ENCODE measurements around the gene POM121.
"Not testable (repeated sequence)": the region's sequence is repeated elsewhere in the genome, so short reads cannot be mapped to it uniquely, and the experiment has no call there.

POM121 gene

DNA sequence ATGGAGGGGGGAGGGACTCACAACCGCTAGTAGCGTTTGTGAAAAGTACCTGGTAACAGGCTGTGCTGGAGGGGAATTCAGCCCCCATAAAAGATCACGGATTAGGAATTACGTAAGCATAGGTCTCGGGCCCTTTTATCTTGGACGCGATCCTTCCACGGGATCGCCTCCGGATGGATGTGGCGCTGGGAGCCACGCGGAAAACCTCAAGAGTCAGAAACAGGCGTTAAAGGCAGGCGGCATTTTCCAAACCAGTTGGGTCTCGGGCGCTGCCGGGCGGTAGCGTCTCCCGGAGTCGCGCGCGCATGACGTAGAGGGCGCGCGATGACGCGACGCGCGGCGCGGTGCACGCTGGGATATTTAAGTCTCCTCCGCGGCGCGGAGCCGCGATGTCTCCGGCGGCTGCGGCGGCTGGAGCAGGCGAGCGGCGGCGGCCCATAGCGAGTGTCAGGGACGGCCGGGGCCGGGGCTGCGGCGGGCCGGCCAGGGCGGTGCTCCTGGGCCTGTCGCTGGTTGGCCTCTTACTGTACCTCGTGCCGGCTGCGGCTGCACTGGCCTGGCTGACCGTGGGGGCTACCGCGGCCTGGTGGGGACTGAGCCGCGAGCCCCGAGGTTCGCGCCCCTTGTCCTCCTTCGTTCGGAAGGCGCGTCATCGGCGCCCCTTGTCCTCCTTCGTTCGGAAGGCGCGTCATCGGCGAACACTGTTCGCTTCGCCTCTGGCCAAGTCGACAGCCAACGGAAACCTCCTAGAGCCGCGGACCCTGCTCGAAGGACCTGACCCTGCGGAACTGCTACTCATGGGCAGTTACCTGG, at the start of gene POM121:
Gene POM121, plus strand, starts transcription at position 363 of the 813 bp plus-strand sequence. Its CDS starts 27 bp downstream, at position 390.
- DNase-seq, result peak; percentile 88

DNA sequence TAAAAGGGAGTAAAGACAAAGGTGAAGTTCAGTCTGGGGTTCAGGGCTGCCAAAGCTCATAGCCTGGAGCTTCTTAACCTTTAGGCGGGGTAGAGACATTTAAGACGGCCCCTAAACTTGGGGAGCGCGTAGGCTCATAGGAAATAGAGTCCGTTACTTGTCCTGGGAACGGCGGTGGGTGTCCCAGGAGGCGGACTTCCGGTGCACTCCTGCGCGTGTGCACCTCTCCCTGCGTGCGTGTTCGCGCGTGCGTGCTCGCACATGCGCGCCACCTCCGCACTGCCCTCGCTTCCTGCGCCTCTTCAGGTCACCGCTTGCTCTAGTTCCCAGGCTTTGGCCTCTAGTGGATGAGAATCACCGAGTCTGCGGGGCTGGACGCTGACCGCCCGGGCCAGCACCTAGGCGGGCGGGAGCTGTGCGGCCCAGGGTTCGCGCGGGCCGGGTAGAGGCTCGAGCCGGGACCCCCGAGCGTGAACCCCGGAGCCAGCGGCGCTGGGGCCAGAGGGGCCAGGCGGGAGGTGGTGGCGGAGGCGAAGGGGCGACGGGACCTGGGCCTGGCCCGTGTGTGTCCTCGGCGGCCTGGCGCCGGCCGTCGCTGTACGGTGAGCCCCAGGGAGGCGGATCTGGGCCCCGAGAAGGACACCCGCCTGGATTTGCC, 45.7 kb upstream of the POM121 start:
- peak; percentile 82 for DNase-seq

DNA sequence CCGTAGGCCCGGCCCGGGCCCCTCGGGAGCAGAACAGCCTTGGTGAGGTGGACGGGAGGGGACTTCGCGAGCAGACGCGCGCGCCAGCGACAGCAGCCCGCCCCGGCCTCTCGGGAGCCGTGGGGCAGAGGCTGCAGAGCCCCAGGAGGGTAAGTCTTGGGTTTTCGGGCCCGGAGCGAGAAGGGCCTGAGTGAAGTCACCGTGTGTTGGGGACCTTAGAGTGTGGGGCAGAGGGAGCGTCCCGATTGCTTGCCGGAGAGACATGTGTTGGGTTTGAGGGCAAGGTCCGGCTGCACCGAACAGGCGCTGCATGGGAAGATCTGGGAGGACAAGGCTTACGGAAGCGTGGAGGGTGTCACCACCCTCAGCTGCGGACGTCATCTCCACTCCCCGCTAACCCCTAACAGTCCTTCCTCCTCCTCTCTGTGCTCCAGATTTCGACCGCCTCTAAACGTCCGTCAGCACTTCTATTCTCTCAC, 45.1 kb upstream of the POM121 start:
- peak; percentile 55 for DNase-seq

DNA sequence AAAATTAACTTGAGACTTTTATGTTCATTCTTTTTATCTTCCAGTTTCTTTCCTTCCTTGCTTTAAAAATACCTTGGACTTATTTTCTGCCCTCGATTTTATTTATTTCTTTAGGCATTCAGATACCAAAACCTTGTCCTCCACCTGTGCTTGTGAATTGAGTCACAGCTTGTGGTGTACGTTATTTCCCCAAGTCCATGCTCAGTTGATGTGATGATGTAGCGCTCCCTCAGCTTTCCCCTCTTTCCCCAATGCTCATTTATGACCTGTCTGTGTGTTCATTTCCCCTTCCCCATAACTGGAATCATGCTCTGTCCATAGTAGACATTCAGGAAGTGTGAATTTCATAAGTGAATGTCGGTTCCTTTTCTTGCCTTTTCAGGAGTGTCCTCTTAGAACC, 33.1 kb upstream of the POM121 start:
- DNase-seq, result not testable (repeated sequence)

DNA sequence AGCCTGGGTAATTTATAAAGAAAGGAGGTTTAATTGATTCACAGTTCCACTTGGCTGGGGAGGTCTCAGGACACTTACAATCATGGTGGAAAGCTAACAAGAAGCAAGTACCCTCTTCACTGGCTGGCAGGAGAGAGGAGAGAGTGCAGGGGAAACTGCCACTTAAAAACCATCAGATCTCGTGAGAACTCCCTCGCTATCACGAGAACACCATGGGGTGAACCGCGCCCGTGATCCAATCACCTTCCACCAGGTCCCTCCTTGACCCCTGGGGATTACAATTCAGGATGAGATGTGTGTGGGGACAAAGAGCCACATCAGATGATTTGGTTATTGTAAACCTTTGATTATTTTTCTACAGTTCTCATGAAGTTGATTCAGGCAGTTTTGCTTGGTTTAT, 20.2 kb upstream of the POM121 start:
- not testable (repeated sequence) for DNase-seq

DNA sequence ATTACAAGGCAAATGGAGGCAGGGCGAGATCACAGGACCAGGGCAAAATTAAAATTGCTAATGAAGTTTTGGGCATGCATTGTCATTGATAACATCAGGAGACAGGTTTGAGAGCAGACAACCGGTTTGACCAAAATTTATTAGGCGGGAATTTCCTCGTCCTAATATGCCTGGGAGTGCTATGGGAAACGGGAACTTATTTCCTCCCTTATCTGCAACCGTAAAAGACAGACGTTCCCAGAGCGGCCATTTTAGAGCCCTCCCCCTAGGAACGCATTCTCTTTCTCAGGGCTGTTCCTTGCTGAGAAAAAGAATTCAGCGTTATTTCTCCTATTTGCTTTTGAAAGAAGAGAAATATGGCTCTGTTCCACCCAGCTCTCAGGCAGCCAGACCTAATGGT, 16.5 kb upstream of the POM121 start:
- not testable (repeated sequence) for DNase-seq

DNA sequence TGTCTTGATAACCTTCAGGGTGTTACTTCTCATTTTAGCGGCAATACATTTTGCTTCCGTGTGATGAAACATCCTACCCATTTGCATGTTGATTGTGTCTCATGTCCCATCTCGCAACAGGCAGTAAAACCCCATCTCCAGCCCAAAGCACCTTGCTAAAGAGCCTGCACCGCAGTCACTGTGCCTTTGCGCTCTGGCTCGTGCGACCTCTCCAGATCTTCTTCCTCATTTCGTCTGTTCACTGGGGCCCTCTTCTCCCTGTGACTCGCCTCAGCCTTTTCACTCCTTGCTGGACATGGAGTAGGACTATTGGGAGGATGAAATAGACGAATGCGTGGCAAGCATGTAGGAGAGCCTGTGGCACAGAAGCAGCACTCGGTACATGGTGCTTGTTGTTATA, 13.5 kb upstream of the POM121 start:
- DNase-seq, result not testable (repeated sequence)

DNA sequence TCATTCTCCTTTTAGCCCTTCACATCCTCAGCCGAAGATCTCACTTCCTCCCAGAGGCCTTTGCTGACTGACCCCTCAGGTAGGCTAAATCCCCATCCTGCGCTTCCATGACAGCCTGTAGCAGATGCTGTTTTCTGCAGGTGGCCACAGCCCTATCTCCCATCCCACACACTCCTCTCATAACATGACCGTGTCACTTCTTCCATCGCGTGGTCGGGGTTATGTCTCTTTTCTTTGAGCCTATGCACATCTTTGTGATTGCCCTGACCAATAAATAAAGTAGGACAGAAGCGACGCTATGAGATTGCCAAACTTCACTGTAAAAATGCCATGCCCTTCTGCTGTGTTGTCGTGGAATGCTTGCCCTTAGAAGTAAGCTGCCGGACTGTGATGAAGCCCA, 11.1 kb upstream of the POM121 start:
- DNase-seq, result not testable (repeated sequence)

DNA sequence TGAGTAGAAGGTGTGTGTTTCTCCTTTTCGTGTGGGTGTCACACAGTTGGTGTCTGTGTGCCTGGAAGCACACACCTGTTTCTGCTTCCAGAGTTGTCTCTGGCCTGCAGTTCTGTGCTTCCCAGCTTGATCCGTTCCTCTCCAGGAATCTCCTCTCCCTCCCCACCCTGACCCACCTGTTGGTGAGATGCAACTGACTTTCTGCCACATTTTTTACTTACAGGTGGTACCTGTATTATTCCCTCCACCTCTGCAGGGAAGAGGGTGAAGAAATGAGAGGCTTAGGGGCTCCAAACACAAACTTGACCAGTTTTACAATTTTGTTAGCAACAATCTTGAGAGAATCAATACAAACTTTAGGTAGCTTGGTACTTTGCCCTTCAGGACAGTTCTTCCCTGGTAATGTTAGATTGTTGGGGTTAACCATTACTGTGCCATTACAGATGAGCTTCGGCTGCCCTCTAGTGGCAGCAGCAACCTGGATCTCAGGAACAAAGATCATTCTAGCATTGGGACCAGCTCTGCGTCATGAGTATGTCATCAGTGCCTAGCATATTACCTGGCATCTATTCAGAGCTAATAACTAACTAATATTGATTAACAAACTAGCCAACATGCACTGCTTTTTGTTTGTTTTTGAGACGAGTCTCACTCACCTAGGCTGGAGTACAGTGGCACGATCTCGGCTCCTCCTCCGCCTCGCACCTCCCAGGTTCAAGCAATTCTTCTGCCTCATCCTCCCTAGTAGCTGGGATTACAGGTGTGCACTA, 10.0 kb upstream of the POM121 start:
- peak; percentile 67 for DNase-seq

DNA sequence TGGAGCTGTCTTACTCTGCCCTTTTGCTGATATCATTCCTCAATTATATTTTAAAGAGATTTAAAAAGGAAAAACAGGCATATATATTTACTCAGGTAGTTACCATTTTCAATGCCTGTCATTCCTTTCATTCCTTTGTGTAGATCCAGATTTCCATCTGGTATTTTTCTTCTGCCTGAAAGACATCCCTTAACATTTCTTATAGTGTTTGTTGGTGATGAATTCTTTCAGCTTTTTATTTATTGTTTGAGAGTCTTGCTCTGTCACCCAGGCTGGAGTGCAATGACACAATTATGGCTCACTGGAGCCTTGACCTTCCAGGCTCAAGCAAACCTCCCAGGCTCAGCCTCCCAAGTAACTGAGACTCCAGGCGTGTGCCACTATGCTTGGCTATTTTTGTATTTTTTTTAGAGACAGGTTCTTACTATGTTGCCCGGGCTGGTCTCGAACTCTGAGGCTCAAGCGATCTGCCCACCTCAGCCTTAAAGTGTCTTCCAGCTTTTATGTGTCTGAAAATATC, 5.6 kb upstream of the POM121 start:
- no peak for DNase-seq

DNA sequence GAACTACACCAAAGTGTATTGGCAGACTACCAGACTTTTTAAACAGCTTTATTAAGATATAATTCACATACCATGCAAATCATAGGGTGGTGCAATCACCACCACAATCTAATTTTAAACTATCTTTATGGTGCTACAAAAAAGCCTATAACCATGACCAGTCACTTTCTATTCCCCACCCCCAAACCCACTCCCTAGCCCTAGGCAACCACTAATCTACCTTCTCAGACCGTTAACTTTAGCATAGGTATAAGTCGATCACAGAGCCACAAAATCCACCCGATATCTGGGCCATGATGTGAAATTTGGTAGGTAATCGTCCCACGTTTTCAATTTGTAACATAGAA, 536 bp upstream of the POM121 start:
- no peak for DNase-seq

DNA sequence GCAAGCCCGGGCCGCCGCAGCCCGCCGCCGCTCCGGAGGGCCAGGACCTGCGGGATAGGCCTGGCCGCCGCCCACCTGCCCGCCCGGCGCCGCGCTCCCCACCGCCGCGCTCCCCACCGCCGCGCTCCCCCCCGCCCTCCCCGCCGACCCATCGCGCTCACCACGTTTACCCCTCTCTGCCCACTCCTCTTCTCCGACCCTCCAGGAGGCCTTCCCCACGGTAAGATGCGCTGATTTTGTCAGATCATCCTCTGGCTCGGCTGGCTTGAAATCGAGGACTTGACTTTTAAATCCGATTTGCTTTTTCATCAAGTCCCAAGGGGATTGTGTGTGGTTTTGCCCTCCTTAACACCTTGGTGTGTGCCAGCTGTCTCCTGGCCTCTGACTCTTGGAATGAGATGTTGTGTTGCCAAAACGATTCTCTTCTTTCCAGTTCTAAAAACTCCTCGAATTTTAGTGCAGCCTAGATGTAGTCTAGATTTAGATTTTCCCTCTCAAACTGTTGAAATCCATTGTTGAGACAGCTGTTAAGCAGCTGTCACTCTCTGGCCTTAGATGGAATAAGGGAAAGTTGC, 738 bp downstream of the POM121 start:
- peak; percentile 11 for DNase-seq

DNA sequence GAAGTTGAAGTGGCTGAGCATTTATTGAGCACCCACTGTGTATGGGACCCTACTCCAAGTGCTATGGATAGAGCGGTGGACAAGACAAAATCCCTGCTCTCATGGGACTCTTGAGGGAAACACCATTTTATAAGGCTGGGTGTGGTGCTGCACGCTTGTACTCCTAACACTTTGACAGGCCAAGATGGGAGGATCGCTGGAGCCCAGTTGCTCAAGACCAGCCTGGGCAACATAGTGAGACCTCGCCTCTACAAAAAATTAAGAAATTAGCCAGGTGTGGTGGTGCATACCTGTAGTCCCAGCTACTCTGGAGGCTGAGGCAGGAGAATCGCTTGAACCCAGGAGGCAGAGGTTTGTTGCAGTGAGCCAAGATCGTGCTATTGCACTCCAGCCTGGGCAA, 2.9 kb downstream of the POM121 start:
- DNase-seq, result not testable (repeated sequence)

DNA sequence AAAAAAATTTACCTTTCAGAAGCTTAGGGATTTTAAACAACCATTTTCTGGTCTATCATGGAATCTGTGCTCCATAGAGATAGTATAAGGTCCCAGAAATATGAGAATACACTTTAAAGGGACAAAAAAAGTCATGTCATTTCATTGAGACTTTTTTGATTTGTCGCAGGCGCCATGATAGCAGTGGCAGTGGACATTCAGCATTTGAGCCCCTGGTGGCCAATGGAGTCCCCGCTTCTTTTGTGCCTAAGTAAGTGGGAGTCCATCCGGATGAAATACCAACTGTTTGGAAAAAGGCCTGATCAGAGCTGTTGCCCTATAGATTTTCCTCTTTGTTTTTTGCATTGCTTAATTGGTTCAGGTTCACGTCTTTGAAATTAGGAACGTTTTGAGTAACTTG, 3.3 kb downstream of the POM121 start:
- not testable (repeated sequence) for DNase-seq

DNA sequence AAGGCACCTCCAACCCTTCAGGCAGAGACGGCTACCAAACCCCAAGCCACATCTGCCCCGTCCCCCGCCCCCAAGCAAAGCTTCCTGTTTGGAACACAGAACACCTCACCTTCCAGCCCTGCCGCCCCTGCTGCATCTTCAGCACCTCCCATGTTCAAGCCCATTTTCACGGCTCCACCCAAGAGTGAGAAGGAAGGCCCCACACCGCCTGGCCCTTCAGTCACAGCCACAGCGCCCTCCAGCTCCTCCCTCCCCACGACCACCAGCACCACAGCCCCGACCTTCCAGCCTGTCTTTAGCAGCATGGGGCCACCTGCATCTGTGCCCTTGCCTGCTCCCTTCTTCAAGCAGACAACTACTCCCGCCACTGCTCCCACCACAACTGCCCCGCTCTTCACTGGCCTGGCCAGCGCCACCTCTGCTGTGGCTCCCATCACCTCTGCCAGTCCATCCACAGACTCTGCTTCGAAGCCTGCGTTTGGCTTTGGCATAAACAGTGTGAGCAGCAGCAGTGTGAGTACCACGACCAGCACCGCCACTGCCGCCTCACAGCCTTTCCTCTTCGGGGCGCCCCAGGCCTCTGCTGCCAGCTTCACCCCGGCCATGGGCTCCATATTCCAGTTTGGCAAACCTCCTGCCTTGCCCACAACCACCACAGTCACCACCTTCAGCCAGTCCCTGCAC, 17.3 kb downstream of the POM121 start:
- peak; percentile 31 for DNase-seq

DNA sequence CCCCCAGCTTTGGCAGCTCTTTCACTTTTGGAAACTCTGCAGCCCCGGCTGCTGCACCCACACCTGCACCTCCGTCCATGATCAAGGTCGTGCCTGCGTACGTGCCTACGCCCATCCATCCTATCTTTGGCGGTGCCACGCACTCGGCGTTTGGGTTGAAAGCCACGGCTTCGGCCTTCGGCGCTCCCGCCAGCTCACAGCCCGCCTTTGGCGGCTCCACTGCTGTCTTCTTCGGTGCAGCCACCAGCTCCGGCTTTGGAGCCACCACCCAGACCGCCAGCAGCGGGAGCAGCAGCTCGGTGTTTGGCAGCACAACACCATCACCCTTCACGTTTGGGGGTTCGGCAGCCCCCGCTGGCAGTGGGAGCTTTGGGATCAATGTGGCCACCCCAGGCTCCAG, 18.1 kb downstream of the POM121 start:
- DNase-seq, result not testable (repeated sequence)

DNA sequence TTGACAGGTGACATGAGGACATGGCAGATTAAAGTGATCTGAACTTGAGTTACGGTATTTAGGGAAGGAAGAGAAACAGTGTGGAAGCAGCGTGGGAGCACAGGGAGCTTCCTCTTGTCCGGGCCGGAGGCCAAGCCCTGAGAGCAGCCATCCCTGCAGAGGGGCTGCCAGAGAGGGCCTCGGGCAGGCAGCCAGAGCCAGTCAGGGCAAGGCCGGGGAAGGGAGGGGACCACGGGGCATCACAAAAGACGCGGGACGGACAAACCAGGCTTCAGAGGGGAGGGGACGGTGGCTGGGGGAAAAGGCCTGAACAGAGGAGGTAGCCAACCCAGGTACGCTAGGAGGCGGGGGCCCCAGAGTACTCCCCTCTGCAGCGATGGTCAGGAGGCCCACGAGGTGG, 20.0 kb downstream of the POM121 start:
- not testable (repeated sequence) for DNase-seq

DNA sequence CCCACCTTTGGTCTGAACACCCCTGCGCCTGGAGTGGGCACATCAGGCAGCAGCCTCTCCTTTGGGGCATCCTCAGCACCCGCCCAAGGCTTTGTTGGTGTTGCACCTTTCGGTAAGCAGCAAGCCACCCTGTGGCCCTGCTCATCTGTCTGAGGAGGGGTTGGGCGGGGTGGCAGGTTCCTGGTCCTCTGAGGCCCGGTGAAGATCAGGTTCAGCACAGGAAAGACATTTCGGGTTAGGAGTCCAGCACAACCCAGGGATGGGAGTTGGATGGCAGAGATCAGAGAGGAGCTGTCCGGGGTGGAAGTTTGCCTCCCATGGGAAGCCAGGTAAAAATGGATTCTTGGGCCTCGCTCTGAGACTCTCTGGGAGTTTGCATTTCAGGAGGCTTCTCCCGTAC, 20.7 kb downstream of the POM121 start:
- not testable (repeated sequence) for DNase-seq

DNA sequence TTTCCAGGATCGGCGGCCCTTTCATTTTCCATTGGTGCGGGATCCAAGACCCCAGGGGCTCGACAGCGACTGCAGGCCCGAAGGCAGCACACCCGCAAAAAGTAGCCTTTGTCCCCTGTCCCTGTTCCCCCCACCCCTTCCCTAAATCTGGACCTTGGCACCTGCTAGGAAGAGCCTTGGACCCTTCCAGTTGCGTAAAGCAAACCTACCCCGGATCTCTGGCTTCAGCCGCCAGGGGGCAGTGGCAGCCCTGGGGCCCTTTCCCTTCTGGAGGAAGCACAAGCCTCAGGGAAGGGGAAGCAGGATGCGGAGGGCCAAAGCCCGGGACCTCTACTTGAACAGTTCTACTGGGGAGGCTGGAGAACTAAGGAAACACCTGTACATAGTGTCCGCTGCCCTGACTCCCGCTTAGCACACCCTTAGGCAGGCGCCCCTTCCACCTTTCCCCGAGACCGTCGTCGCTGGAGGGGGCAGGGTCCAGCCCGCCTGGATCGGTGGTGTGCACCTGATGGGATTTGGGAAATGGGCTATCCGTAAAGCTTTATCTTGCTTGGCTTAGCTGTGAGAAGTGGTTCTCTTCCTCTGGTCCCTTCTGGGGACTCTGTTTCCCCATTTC, 21.3 kb downstream of the POM121 start:
- DNase-seq, result not testable (repeated sequence)

DNA sequence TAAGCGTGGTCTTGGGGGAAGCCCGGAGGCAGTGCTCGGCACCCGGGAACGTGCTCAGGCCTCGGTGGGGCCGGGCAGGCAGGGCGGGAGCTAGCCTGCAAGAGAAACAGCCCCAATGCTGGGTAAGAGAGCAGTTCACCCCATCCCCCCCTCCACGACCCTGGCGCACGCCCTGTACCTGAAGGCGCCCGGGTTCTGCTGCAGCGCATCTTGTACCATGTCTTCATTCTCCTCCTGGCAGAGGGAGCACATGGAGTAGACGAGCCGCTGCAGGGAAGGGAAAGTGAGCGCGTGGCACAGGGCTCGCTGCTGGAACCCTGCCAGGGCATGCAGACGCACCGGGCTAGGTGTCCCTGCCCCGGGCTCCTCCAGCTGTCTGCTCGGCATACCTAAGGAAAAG, 23.8 kb downstream of the POM121 start:
- not testable (repeated sequence) for DNase-seq

DNA sequence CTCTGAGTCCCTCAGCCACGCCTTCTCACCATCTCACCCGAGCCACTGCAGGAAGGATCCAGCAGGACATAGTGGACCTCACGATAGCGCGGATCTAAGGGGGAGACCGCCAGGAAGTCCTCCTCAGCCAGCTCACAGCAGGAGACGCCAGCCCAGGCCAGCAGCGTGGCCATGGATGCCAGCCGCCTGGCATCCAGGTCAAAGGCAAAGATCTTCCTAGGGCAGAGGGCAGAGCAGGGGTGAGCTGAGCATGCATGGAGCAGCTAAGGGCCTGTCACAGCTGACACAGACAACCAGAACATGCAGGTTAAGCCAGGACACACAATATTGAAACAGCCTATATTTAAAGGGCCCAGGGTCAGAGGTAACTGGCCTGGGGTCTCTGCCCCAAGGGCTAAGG, 24.4 kb downstream of the POM121 start:
- not testable (repeated sequence) for DNase-seq

DNA sequence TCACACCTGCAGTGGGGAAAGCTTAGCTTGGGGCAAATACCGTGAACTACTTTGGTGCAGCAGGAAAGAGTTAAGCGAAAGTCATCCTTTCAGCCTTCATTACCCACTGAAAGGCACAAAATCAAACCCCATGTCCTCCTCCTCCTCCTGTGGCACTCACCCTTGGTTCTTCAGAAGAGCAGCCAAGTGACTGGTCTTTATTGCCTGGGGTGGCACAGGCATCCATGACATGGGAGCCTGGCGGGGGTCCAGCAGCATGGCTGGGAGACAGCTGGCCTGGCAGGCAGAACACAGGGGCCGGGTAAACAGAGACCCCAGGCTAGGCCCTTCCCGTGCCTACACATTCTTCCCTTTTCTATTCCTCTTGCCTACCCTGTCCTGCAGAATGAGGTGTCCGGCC, 24.8 kb downstream of the POM121 start:
- DNase-seq, result not testable (repeated sequence)

All from CD4-positive, alpha-beta T cell treated with Interleukin-17A for 1 hour (primary cell).